HPDE6-E6E7 (cell line): ENCODE data around the gene VPS9D1.

Source experiments
- DNase-seq: peaks from one replicate; pipeline ENCODE4 v3.0.0; 2011; ENCODE audit warnings: missing footprints; ENCODE audit errors: extremely low spot score

Gene VPS9D1

GRCh38 chr16:89732918-89733242 lies 12.2 kb upstream of the VPS9D1 start:
- no peak for DNase-seq

- no peak for DNase-seq
Measured at GRCh38 chr16:89732142-89732917, 11.6 kb upstream of the VPS9D1 start.

GRCh38 chr16:89730610-89731234 lies 10.0 kb upstream of the VPS9D1 start:
- DNase-seq: no peak

GRCh38 chr16:89729863-89730593 lies 9.3 kb upstream of the VPS9D1 start:
- no peak for DNase-seq

- DNase-seq: no peak
Measured at GRCh38 chr16:89729293-89729692, 8.6 kb upstream of the VPS9D1 start.

GRCh38 chr16:89727406-89728120 lies 6.9 kb upstream of the VPS9D1 start:
- no peak for DNase-seq

GRCh38 chr16:89723279-89724250 lies 2.9 kb upstream of the VPS9D1 start:
- no peak for DNase-seq

- DNase-seq: no peak
Measured at GRCh38 chr16:89722392-89723278, 1.9 kb upstream of the VPS9D1 start.

- no peak for DNase-seq
Measured at GRCh38 chr16:89721546-89722391, 1.1 kb upstream of the VPS9D1 start.

GRCh38 chr16:89720551-89720812 lies 216 bp downstream of the VPS9D1 start:
- DNase-seq: no peak

- no peak for DNase-seq
Measured at GRCh38 chr16:89717688-89718505, 2.8 kb downstream of the VPS9D1 start.

- DNase-seq: no peak
Measured at GRCh38 chr16:89716916-89717687, 3.6 kb downstream of the VPS9D1 start.

- no peak for DNase-seq
Measured at GRCh38 chr16:89716493-89716892, 4.2 kb downstream of the VPS9D1 start.

GRCh38 chr16:89712274-89712781 lies 8.4 kb downstream of the VPS9D1 start:
- no peak for DNase-seq

GRCh38 chr16:89711601-89712273 lies 9.0 kb downstream of the VPS9D1 start:
- peak; percentile 90 for DNase-seq

GRCh38 chr16:89710709-89711564 lies 9.8 kb downstream of the VPS9D1 start:
- no peak for DNase-seq
